ENCODE measurements around the gene NCAPD3.

DNA sequence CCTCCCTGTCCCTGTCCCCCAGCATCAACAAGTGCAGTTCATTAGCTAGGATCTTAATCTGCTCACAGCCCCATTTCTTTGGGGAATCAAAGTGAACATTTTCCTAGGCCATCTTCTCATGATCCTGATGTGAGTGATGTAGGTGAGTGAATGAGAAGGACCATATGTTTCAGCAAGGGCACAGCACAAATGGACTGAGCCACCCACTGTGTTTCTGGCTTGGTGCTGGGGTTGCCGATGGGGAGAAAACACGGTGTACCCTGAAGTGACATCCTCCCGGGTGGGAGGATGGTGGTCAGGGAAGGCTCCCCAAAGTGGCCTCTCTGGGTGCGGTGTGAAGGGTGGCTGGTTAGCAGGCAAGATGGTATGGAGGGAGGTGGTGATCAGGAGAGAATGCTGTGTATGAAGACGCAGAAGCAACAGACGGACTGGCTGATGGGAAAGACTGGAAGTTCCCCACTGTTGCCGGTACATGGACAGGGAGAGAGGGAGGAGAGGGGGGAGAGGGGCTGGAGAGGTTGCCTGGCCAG lies 82.7 kb downstream of the NCAPD3 start:
- TF ChIP-seq, protein P1, sequence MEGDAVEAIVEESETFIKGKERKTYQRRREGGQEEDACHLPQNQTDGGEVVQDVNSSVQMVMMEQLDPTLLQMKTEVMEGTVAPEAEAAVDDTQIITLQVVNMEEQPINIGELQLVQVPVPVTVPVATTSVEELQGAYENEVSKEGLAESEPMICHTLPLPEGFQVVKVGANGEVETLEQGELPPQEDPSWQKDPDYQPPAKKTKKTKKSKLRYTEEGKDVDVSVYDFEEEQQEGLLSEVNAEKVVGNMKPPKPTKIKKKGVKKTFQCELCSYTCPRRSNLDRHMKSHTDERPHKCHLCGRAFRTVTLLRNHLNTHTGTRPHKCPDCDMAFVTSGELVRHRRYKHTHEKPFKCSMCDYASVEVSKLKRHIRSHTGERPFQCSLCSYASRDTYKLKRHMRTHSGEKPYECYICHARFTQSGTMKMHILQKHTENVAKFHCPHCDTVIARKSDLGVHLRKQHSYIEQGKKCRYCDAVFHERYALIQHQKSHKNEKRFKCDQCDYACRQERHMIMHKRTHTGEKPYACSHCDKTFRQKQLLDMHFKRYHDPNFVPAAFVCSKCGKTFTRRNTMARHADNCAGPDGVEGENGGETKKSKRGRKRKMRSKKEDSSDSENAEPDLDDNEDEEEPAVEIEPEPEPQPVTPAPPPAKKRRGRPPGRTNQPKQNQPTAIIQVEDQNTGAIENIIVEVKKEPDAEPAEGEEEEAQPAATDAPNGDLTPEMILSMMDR (IDR thresholded peaks at IDR 0.05), result no peak
- no peak for TF ChIP-seq POLR2A (IDR thresholded peaks at IDR 0.05)

All from esophagus squamous epithelium (tissue), 4 donors.